Activated T-cell treated with anti-CD3 and anti-CD28 coated beads for 1 hour (primary cell): ENCODE data around the gene JCHAIN.
A peak's percentile ranks its signal among the peaks of the same experiment; 100 is the strongest.
"Not testable (repeated sequence)": the region's sequence is repeated elsewhere in the genome, so short reads cannot be mapped to it uniquely, and the experiment has no call there.

ENCODE experiments used
- DNase-seq: peaks from one replicate; pipeline ENCODE4 v3.0.0-alpha.2; 2020; ENCODE audit warnings: low read depth

JCHAIN gene

DNA sequence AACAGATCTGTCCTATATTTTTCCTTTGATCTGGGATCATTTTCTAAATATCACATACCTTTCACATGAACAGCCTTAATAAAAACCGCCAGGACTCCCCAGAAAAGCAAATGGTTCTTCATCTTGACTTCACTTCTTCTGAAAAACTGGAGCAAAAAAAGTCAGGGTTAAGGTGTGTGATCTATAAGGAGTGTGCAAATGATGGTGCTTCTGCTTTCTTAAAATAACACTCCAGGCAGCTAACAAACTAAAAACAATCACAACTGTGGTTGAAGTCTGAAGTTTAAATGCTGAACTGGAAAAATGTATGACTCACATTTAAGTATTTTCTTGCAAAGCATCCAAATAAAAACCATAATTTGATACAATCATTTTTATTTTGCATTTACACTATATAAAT, at the start of gene JCHAIN:
Gene JCHAIN (minus strand): TSS at position 140 of the 400 bp plus-strand sequence. CDS start 18 bp downstream, at position 122.
- no peak for DNase-seq

DNA sequence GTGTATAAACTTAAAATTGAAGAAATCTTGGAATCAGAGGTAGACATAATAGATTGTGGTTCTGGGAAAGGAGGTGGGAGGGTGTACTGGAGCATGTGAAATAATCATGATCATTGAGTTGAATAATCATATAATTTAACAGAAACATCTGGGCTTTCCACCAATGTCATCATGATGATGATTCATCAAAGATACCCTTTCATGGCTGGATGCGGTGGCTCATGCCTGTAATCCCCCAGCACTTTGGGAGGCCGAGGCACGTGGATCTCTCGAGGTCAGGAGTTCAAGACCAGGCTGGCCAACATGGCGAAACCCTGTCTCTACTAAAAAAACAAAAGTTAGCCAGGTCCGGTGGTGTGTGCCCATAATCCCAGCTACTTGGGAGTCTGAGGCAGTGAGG, 48.8 kb upstream of the JCHAIN start:
- no peak for DNase-seq

GRCh38 chr4:70714079-70714887, 48.0 kb upstream of the JCHAIN start:
- DNase-seq, result no peak

- no peak for DNase-seq
These were observed 47.3 kb upstream of the JCHAIN start for GRCh38 chr4:70713453-70714078.

GRCh38 chr4:70712604-70713452, 46.5 kb upstream of the JCHAIN start:
- no peak for DNase-seq

DNA sequence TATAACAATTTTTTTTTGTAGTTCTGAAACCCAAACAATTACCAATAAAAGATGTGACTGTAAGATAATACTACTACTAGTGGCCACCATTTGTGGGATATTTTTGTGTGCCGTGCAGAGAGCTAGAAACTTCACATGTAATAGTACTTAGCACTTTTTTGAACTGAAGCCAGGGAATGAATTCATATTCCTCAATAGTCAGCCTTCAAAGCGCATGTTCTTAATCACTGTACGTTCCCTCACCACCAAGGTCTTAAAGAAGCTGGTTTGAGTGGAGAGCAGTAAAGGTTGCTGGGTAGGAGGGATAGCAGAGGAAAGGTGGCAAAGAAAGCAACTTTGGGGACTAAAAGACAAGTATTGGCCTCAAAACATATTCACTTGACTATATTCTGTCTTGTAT, 45.8 kb upstream of the JCHAIN start:
- no peak for DNase-seq

DNA sequence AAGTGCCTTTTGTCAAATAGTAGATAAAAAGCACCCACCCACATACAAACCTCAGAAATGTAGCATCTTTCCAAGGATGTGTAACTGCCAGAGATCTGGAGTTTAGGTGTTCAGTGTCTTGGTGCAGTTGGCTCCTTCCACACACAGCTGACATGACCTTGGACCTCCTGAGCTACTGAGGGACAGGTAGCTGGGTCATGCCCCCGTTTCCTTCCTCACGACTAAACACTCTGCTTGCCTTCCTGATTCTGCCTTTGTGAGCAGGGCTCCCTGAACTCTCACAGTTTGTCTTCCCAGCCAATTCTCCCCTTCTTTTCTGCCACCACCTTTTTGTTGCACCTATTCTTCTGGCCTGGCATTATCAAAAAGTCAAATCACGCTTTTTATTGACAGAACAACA, 45.3 kb upstream of the JCHAIN start:
- DNase-seq, result no peak

GRCh38 chr4:70709611-70710205, 43.4 kb upstream of the JCHAIN start:
- DNase-seq, result no peak

DNA sequence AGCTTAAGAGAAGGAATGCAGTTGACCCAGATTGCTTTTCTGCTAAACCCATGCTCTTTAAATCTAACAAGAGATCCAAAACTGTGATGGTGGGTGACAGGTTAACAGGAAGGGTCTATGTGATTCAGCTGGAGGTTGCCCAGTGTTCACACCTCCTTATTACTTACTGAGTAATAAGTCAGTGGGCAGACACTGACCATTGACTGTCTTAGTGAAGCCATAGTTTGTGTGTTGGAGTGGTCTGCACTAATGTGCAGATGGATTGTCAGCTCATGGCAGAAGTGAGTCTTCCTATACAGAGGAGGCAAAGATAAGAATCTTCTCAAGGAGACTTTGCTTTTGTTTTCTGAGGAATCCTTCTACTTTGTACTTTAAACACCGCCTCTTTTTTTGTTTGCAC, 40.2 kb upstream of the JCHAIN start:
- no peak for DNase-seq

DNA sequence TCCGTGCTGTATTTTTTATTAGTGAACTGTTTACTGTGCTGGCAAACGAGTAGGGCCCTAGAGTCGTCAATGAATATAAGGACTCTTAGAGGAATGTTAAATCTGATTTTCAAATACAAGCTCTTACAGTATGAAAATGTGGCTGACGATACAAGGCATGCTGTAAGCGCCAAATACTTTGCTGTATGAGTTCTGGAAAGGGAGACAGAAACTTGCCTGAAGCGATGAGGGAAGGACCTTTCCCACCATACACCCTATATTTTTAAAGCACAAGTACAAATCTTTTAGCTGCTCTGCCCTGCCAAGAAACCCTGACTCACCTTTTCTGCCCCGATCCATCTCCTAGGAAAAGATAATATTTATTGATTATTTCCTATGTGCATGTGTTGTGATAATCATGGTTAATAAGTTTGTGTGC, 39.7 kb upstream of the JCHAIN start:
- DNase-seq, result no peak

DNA sequence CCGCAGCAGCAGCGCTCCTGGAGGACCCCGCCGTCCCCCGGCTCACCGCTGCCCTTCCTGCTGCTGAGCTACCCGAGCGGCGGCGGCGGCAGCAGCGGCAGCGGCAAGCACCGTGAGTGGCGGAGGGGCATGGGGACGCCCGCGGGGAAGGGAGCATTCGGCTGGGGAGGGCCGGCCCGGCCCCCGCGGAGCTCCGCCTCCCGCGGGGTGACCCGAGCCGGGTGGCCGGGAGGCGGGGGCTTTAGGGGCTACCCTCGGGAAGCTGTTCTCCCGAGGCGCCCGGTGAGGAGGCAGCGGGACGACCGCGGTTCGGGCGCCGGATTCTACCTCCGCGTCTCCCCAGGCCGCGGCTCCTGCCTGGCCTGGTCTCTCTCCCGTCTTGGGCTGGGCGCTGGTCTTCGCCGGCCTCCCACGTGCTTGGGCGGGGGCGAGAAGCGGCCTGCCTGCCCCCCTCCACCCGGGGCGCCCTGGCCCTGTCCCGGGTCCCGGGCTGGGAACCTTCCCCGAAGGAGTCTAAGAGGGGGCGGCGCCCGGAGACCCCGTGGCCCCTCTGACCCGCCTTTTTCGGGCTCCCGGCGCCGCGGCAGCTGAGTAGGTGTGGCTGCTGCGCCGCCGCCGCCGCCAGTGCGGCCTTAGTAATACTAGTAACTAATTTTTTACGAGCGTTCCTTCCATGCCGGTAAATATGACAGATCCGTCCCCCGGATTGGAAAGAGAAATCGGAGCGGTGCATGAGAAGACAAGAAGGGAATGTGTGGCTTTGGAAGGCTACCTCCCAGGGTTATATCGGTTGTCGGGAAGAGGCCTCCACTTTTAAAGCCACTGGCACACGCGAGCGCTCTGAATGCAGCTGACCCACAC, 39.1 kb upstream of the JCHAIN start:
- peak; percentile 62 for DNase-seq

GRCh38 chr4:70704931-70705182, 38.5 kb upstream of the JCHAIN start:
- no peak for DNase-seq

GRCh38 chr4:70704215-70704930, 38.1 kb upstream of the JCHAIN start:
- DNase-seq, result peak; percentile 42

- no peak for DNase-seq
These were observed 37.4 kb upstream of the JCHAIN start for GRCh38 chr4:70703619-70704214.

GRCh38 chr4:70702592-70702991, 36.3 kb upstream of the JCHAIN start:
- not testable (repeated sequence) for DNase-seq

- no peak for DNase-seq
These were observed 35.0 kb upstream of the JCHAIN start for GRCh38 chr4:70701271-70701670.

DNA sequence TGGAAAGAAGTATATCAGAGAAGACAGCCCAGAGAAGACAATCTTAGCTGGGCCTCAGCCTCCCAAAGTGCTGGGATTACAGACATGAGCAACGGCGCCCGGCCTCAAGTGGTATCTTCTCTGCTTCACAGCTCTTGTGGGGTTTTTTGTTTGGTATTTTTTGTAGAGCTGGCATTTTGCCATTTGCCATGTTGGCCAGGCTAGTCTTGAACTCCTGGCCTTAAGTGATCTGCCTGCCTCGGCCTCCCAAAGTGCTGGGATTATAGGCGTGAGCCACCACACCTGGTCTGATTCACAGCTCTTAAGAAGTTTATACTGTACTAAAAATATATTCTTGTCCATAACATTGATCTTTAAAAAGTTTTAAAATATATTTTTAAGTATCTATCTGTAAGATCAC, 34.4 kb upstream of the JCHAIN start:
- DNase-seq, result no peak

GRCh38 chr4:70698435-70698834, 32.1 kb upstream of the JCHAIN start:
- not testable (repeated sequence) for DNase-seq

DNA sequence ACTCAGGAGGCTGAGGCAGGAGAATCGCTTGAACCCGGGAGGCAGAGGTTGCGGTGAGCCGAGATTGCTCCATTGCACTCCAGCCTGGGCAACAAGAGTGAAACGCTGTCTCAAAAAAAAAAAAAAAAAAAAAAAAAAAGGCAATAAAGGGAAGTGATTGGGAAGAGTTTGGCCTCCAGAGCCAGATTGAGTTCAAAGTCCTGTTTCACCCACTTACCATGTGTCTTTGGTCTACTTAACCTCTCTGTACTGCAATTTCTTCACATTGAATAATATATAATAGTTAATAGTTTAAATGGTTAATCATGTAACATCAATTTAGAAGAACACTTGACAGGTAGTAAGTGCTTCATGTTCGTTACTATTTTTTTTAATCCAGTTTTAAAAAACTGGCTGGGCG, 28.3 kb upstream of the JCHAIN start:
- not testable (repeated sequence) for DNase-seq

GRCh38 chr4:70691661-70692060, 25.4 kb upstream of the JCHAIN start:
- DNase-seq, result no peak
